ENCODE results near the gene MET. TPM values are rescaled to one million over a fixed set of nuclear protein-coding genes. Genes with fewer than 3 reads are reported as not detected.

The MET gene
- total and polyA plus RNA-seq, 4 donors, result 10.2 to 41.9 (median 25.4) TPM

DNA sequence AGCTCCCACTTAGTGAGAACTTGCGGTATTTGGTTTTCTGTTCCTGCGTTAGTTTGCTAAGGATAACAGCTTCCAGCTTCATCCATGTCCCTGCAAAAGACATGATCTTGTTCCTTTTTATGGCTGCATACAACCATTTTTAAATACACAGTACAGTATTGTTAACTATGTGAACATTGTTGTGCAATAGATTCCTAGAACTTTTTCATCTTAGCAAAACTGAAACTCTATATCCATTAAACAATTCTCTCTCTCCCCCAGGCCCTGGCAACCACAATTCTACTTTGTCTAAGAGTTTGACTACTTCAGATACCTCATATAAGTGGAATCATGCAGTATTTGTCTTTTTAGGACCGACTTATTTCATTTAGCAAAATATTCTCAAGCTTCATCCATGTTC is 118.0 kb downstream of the MET start:
- Histone ChIP-seq H3K4me1 (ENCODE audit: control insufficient read depth in 4 of 4, insufficient read depth in 4 of 4, low read length in 3 of 4) (peaks cover 0 to 27% (median 11%) of the 10 kb centered on the region in 4 donors), H3K4me3 (ENCODE audit: low read depth in 1 of 3, low read length in 3 of 3) (no peak overlapping the region), H3K27me3 (ENCODE audit: control insufficient read depth in 4 of 4, insufficient read depth in 4 of 4, low read length in 3 of 4) (no peaks in the 10 kb centered on the region), H3K36me3 (ENCODE audit: control insufficient read depth in 4 of 4, insufficient read depth in 3 of 4, low read depth in 1 of 4, low read length in 3 of 4) (no peaks in the 10 kb centered on the region), H3K27ac (ENCODE audit: low read depth in 1 of 2, low read length in 2 of 2) (no peak overlapping the region), H3K9me3 (ENCODE audit: control insufficient read depth in 4 of 4, low read length in 3 of 4) (no peaks in the 10 kb centered on the region), H3K9ac (ENCODE audit: low read depth in 1 of 2, low read length in 2 of 2) (no peak overlapping the region)
- WGBS, result 97% methylated on average over 3 of the region's 3 CpGs
- TF ChIP-seq RXRA (IDR thresholded peaks at IDR 0.05), result no peak
- no peak for TF ChIP-seq MAX (IDR thresholded peaks at IDR 0.05)
- no peak for DNase-seq (ENCODE audit: low spot score)

DNA sequence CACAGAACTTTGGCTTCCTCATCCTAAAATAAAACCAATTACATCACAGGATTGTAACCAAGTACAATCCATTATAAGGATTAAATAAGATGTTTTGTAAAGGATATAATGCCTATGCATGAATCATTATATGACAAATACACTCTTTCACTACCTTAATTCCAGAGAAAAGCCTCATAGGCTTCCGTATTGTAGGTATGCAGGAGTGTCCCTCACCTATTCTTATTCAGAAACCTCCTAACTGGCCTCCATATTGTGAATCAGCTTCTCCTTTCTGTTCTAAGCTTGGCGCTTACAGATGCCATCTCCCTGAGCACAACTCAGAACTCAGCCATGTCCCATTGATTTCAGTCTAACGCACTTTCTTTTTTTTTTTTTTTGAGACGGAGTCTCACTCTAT is 120.8 kb downstream of the MET start:
- H3K27me3 ChIP-seq (ENCODE audit: control insufficient read depth in 4 of 4, insufficient read depth in 4 of 4, low read length in 3 of 4), result no peaks in the 10 kb centered on the region
- H3K36me3 ChIP-seq (ENCODE audit: control insufficient read depth in 4 of 4, insufficient read depth in 3 of 4, low read depth in 1 of 4, low read length in 3 of 4), result no peaks in the 10 kb centered on the region
- DNase-seq (ENCODE audit: low spot score), result no peak
- H3K4me3 ChIP-seq (ENCODE audit: low read depth in 1 of 3, low read length in 3 of 3), result no peak overlapping the region
- H3K9me3 ChIP-seq (ENCODE audit: control insufficient read depth in 4 of 4, low read length in 3 of 4), result no peaks in the 10 kb centered on the region
- 97% methylated on average over 4 of the region's 4 CpGs for WGBS
- H3K4me1 ChIP-seq (ENCODE audit: control insufficient read depth in 4 of 4, insufficient read depth in 4 of 4, low read length in 3 of 4), result peaks cover 1 to 16% (median 13%) of the 10 kb centered on the region in 4 donors
- no peak overlapping the region for H3K9ac ChIP-seq (ENCODE audit: low read depth in 1 of 2, low read length in 2 of 2)
- H3K27ac ChIP-seq (ENCODE audit: low read depth in 1 of 2, low read length in 2 of 2), result no peak overlapping the region
- TF ChIP-seq HNF4G (IDR thresholded peaks at IDR 0.05), result no peak
- no peak for TF ChIP-seq ZBTB33 (IDR thresholded peaks at IDR 0.05)
- TF ChIP-seq, protein P1, sequence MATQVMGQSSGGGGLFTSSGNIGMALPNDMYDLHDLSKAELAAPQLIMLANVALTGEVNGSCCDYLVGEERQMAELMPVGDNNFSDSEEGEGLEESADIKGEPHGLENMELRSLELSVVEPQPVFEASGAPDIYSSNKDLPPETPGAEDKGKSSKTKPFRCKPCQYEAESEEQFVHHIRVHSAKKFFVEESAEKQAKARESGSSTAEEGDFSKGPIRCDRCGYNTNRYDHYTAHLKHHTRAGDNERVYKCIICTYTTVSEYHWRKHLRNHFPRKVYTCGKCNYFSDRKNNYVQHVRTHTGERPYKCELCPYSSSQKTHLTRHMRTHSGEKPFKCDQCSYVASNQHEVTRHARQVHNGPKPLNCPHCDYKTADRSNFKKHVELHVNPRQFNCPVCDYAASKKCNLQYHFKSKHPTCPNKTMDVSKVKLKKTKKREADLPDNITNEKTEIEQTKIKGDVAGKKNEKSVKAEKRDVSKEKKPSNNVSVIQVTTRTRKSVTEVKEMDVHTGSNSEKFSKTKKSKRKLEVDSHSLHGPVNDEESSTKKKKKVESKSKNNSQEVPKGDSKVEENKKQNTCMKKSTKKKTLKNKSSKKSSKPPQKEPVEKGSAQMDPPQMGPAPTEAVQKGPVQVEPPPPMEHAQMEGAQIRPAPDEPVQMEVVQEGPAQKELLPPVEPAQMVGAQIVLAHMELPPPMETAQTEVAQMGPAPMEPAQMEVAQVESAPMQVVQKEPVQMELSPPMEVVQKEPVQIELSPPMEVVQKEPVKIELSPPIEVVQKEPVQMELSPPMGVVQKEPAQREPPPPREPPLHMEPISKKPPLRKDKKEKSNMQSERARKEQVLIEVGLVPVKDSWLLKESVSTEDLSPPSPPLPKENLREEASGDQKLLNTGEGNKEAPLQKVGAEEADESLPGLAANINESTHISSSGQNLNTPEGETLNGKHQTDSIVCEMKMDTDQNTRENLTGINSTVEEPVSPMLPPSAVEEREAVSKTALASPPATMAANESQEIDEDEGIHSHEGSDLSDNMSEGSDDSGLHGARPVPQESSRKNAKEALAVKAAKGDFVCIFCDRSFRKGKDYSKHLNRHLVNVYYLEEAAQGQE (IDR thresholded peaks at IDR 0.05), result no peak
- TF ChIP-seq CTCF (IDR thresholded peaks at IDR 0.05; ENCODE audit: low read depth, low read length, missing input control), result no peak
- no peak for TF ChIP-seq MAX (IDR thresholded peaks at IDR 0.05)
- TF ChIP-seq FOXA2 (IDR thresholded peaks at IDR 0.05), result no peak
- TF ChIP-seq GABPA (IDR thresholded peaks at IDR 0.05 in 1 of 2, conservative IDR thresholded peaks at IDR 0.05 in 1 of 2), result no peak
- no peak for TF ChIP-seq SP1 (IDR thresholded peaks at IDR 0.05)
- no peak for TF ChIP-seq RAD21 (IDR thresholded peaks at IDR 0.05)
- TF ChIP-seq TAF1 (conservative IDR thresholded peaks at IDR 0.05), result no peak
- TF ChIP-seq JUND (IDR thresholded peaks at IDR 0.05), result no peak
- no peak for TF ChIP-seq YY1 (IDR thresholded peaks at IDR 0.05)
- no peak for TF ChIP-seq HNF4A (conservative IDR thresholded peaks at IDR 0.05)
